Colonic mucosa (tissue), 4 donors: Measurements from ENCODE around the gene TPRG1L. TPM values are rescaled to one million over a fixed set of nuclear protein-coding genes. Genes with fewer than 3 reads are reported as not detected.

Experiments
- DNase-seq: peaks from one replicate; pipeline ENCODE4 v3.0.0-alpha.2; 2020
- H3K27ac ChIP-seq: fragments of 200-600 bp; one replicate; pipeline ENCODE4 v1.8.0; 2021
- H3K27me3 ChIP-seq: fragments of 200-600 bp; one replicate; pipeline ENCODE4 v1.8.0; 2021
- H3K36me3 ChIP-seq: fragments of 200-600 bp; one replicate; pipeline ENCODE4 v1.8.0; 2021
- H3K4me1 ChIP-seq: fragments of 200-600 bp; one replicate; pipeline ENCODE4 v1.8.0; 2021; ENCODE audit warnings: mild to moderate bottlenecking
- H3K4me3 ChIP-seq: fragments of 200-600 bp; one replicate; pipeline ENCODE4 v1.8.0; 2021
- H3K9ac ChIP-seq, 2 donors: one replicate each; pipeline ENCODE4 v1.7.0; 2013; ENCODE audit warnings: control low read depth in 2 of 2, low read depth in 2 of 2, low read length in 2 of 2
- H3K9me3 ChIP-seq: fragments of 200-600 bp; one replicate; pipeline ENCODE4 v1.8.0; 2021
- intact Hi-C: fragments of 100-400 bp; cut with DNase I; formaldehyde crosslinking; loops from one replicate; pipeline ENCODE4 v1.14.1; 2022
- total RNA-seq, 2 donors: library from RNA; stranded (reverse); fragmentation: NEBNext Ultra II Directional in 1 of 2; extraction: Animal tissue kit (Norgen Biotek cat#: 25700) in 1 of 2; gene quantifications; one replicate each; pipeline ENCODE4 v1.2.1, GENCODE V29; 2021
- TF ChIP-seq, protein P1 (sequence below): fragments of 200-600 bp; IDR thresholded peaks from one replicate; pipeline ENCODE4 v1.8.0; 2022; ENCODE audit warnings: antibody characterized with exemption, mild to moderate bottlenecking
- donor health status: healthy.
- donor health status: DM: no; HTN: no; CAD: no.
- donor health status: DM: no; HTN: no; CAD: no.

The TPRG1L gene
- total RNA-seq, 2 donors from 2014 or later: 63.0 to 81.5 TPM

DNA sequence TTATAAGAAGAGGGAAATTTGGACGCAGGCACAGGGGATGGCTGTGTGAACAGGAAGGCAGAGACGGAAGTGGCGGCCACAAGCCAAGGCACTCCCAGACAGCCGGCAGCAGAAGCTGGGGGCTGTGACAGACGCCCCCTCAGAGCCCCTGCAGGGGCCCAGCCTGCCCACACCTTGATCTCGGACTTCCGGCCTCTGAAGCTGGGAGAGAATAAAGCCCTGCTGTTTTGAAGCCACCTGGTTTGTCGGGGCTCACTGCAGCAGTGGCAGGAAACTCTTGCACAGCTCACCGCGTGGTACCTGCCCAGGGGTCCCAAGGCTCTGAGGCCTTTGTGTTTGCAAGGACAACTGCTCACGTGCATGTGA, 27.2 kb upstream of the TPRG1L start:
- Histone ChIP-seq H3K4me3 (no peak overlapping the region), H3K4me1 (no peaks in the 10 kb centered on the region)

DNA sequence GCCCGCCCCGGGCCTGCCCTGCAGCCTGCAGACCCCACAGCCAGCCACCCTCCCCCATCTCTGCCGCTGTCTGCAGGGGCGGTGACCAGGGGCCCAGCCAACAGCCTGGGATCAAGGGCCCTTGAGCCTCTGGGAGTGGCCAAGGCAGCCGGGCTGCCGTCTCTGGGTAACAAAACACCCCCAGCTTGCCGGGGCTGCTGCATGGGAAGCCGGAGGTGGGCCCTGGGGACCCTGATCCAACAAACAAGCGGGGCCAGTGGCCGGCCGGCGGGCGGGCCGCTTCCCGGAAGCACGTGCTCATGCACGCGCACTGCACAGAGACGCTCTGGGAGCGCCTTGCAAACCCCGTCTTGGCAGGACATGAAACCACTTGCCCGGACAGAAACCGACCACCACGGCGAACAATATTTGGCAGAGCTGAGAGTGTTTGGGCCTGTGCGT, 26.7 kb upstream of the TPRG1L start:
- DNase-seq: no peak
- H3K4me3 ChIP-seq: no peak overlapping the region
- H3K9ac ChIP-seq: no peak overlapping the region
- no peaks in the 10 kb centered on the region for H3K4me1 ChIP-seq
- H3K27me3 ChIP-seq: no peaks in the 10 kb centered on the region
- H3K9me3 ChIP-seq: no peaks in the 10 kb centered on the region
- intact Hi-C loops: no loop called here
- H3K36me3 ChIP-seq: no peaks in the 10 kb centered on the region
- TF ChIP-seq, protein P1, sequence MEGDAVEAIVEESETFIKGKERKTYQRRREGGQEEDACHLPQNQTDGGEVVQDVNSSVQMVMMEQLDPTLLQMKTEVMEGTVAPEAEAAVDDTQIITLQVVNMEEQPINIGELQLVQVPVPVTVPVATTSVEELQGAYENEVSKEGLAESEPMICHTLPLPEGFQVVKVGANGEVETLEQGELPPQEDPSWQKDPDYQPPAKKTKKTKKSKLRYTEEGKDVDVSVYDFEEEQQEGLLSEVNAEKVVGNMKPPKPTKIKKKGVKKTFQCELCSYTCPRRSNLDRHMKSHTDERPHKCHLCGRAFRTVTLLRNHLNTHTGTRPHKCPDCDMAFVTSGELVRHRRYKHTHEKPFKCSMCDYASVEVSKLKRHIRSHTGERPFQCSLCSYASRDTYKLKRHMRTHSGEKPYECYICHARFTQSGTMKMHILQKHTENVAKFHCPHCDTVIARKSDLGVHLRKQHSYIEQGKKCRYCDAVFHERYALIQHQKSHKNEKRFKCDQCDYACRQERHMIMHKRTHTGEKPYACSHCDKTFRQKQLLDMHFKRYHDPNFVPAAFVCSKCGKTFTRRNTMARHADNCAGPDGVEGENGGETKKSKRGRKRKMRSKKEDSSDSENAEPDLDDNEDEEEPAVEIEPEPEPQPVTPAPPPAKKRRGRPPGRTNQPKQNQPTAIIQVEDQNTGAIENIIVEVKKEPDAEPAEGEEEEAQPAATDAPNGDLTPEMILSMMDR: no peak
- H3K27ac ChIP-seq: no peak overlapping the region

More for the DNA sequence above, 27.2 kb upstream of the TPRG1L start:
- TF ChIP-seq, protein P1: no peak
- Histone ChIP-seq H3K36me3 (no peaks in the 10 kb centered on the region), H3K27ac (no peak overlapping the region), H3K9me3 (no peaks in the 10 kb centered on the region), H3K27me3 (no peaks in the 10 kb centered on the region), H3K9ac (peak overlapping the region in 1 of 2 donors; percentile 2)
- intact Hi-C loops: no loop called here
- DNase-seq: no peak

DNA sequence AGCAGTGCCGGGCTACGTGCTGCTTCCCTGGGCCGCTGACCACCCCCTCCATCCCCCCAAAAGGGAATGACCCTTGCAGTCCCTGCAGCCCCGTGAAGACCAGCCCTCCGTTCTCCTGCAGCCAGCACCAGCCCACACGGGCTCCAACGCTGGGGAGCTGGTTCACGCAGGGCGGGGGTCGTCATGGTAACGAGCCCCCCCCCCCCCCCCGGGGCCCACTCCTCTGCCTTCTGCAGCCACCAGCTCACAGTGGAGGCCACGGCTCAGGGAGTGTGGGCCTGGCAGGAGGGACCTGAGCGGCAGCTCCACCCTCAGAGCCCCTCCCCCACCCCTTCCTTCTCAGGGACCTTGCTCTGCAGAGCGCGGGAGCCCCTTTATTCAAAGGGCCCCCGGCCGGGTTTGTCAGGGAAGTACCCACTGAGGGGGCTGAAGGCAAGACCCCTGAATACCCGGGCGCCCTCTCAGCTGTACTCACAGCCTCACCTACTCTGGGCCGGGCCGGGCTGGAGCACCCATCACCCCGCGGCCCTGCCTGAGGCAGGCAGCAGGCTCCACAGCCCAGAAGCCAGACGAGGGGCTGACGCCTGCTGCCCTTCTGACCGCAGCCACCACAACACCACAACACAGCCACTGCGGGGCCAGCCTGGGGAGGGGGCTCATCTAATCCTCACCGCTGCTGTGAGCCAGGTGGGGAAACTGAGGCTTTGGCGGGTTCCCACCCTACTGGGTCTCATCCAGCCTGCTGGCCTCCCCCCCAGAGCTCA, 26.1 kb upstream of the TPRG1L start:
- DNase-seq: no peak
- Histone ChIP-seq H3K4me1 (no peaks in the 10 kb centered on the region), H3K36me3 (no peaks in the 10 kb centered on the region), H3K27me3 (no peaks in the 10 kb centered on the region), H3K9ac (no peak overlapping the region), H3K4me3 (no peak overlapping the region), H3K9me3 (no peaks in the 10 kb centered on the region), H3K27ac (no peak overlapping the region)
- TF ChIP-seq, protein P1: no peak
- intact Hi-C loops: no loop called here

DNA sequence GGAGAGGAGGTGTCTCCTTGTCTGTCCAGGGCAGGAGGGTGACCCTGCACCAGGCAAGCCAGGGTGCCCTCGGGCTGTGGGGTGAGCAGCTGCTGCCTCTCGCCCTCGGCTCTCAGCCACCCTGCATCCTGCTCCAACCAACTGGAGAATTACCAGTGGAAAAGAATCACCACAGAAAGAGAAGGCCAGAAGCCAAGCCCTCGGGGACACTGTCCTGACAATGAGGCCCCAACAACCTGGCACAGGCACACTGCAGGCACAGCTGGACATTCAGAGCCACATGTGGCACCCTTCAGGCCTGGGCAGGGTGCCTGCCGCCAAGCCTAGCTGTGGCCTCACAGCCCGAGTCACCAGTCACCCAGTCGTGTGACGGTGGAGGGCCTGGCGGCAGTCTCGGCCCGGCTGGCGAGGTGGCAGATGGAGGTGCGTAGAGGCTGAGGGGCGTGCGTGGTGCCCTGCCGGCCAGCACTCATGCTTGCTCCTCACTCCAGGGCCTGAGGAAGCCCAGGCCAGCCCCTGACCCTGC, 25.5 kb upstream of the TPRG1L start:
- H3K36me3 ChIP-seq: no peaks in the 10 kb centered on the region
- H3K27ac ChIP-seq: no peak overlapping the region
- intact Hi-C loops: no loop called here
- no peak overlapping the region for H3K4me3 ChIP-seq
- H3K9ac ChIP-seq: no peak overlapping the region
- no peaks in the 10 kb centered on the region for H3K9me3 ChIP-seq
- TF ChIP-seq, protein P1: no peak
- no peak for DNase-seq
- H3K4me1 ChIP-seq: no peaks in the 10 kb centered on the region
- H3K27me3 ChIP-seq: no peaks in the 10 kb centered on the region

DNA sequence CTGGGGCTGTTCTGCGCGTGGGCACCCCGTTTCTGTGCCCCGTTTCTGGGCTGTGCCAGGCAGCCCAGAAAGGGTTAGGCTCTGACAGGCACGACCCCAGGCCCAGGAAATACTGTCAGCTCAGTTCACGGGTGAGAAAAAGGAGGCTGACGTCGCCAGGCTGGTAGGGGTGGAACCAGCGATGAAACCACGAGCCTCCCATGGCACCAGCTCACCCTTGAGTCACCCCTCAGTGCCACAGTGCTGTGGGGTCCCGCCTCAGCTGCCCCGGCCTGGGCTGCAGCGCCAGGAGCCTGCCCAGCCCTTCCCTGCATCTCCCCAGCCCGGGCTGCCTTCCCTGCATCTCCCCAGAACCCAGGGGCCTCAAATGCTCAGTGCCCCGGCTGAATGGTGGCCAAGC, 25.0 kb upstream of the TPRG1L start:
- H3K4me3 ChIP-seq: no peak overlapping the region
- H3K27me3 ChIP-seq: no peaks in the 10 kb centered on the region
- TF ChIP-seq, protein P1: no peak
- H3K9ac ChIP-seq: no peak overlapping the region
- no peak overlapping the region for H3K27ac ChIP-seq
- H3K9me3 ChIP-seq: no peaks in the 10 kb centered on the region
- no peaks in the 10 kb centered on the region for H3K4me1 ChIP-seq
- intact Hi-C loops: no loop called here
- H3K36me3 ChIP-seq: no peaks in the 10 kb centered on the region
- no peak for DNase-seq
